Natural killer cell (primary cell): ENCODE measurements around the gene PIH1D1. TPM values are rescaled to one million over a fixed set of nuclear protein-coding genes. Genes with fewer than 3 reads are reported as not detected.
A peak's percentile ranks its signal among the peaks of the same experiment; 100 is the strongest.

ENCODE experiments used
- ATAC-seq, 3 donors: fragments of 150-1000 bp in 2 of 3; fragments of 200-7000 bp in 1 of 3; cut with Tn5 transposase; 1 replicate in 1 of 3; 2 replicates in 2 of 3; pipeline ENCODE4 v1.10.0; 2021; ENCODE audit warnings: mild to moderate bottlenecking in 2 of 3, moderate library complexity in 2 of 3
- DNase-seq, 2 donors: peaks; one replicate each; pipeline versions ENCODE4 v3.0.0 to v3.0.0-alpha.2; 2013 to 2021; ENCODE audit warnings: mixed read lengths in 1 of 2
- H3K27ac ChIP-seq: one replicate; pipeline ENCODE4 v1.5.1; 2013; ENCODE audit warnings: mild to moderate bottlenecking, low read length
- H3K27me3 ChIP-seq: one replicate; pipeline ENCODE4 v1.6.1; 2013; ENCODE audit warnings: low read length; ENCODE audit not compliant: control insufficient read depth, insufficient read depth
- H3K36me3 ChIP-seq: one replicate; pipeline ENCODE4 v1.6.1; 2013; ENCODE audit warnings: low read length; ENCODE audit not compliant: control insufficient read depth, insufficient read depth
- H3K4me1 ChIP-seq: one replicate; pipeline ENCODE4 v1.6.1; 2013; ENCODE audit warnings: low read length; ENCODE audit not compliant: control insufficient read depth, insufficient read depth
- H3K4me3 ChIP-seq: one replicate; pipeline ENCODE4 v1.5.1; 2013; ENCODE audit warnings: low read length
- H3K9me3 ChIP-seq: one replicate; pipeline ENCODE4 v1.6.1; 2013; ENCODE audit warnings: low read length; ENCODE audit not compliant: control insufficient read depth, insufficient read depth
- H3K27ac Mint-ChIP-seq, 2 donors: one replicate each; pipeline ENCODE4 v1.8.0; 2022; ENCODE audit warnings: mild to moderate bottlenecking in 2 of 2, mixed read lengths in 2 of 2, moderate library complexity in 1 of 2
- H3K27me3 Mint-ChIP-seq, 2 donors: one replicate each; pipeline ENCODE4 v1.8.0; 2022; ENCODE audit warnings: low read depth in 2 of 2, mixed read lengths in 2 of 2
- H3K36me3 Mint-ChIP-seq: one replicate; pipeline ENCODE4 v1.8.0; 2022; ENCODE audit warnings: mixed read lengths
- H3K4me1 Mint-ChIP-seq, 2 donors: one replicate each; pipeline ENCODE4 v1.8.0; 2022; ENCODE audit warnings: mixed read lengths in 2 of 2
- H3K4me3 Mint-ChIP-seq: one replicate; pipeline ENCODE4 v1.8.0; 2022; ENCODE audit warnings: mild to moderate bottlenecking, moderate library complexity, mixed read lengths
- H3K9me3 Mint-ChIP-seq, 2 donors: one replicate each; pipeline ENCODE4 v1.8.0; 2022; ENCODE audit warnings: mixed read lengths in 2 of 2
- WGBS: methylation state at CpG from one replicate; pipeline ENCODE4 v1.1.7; 2013; ENCODE audit warnings: missing lambda C conversion rate; ENCODE audit not compliant: insufficient coverage; 5-methylcytosine and 5-hydroxymethylcytosine counted together
- intact Hi-C: fragments of 100-400 bp; cut with micrococcal nuclease; formaldehyde crosslinking; loops from one replicate; pipeline ENCODE4 v1.14.2; 2022
- total RNA-seq, 4 donors: library from RNA; stranded (reverse); fragments of 120-200 nt in 1 of 4; gene quantifications; one replicate each; pipeline versions ENCODE4 v1.2.3 to v1.2.4, GENCODE V29; 2013 to 2022
- TF ChIP-seq, protein P1 (sequence below): fragments of 200-600 bp; IDR thresholded peaks from one replicate; pipeline ENCODE4 v1.8.0; 2022; ENCODE audit warnings: antibody characterized with exemption

The PIH1D1 gene
- total RNA-seq, 3 donors from 2014 or later (not counting 1 experiment from before 2014, with no cell fraction given) = 112 to 149 (median 138) TPM

DNA sequence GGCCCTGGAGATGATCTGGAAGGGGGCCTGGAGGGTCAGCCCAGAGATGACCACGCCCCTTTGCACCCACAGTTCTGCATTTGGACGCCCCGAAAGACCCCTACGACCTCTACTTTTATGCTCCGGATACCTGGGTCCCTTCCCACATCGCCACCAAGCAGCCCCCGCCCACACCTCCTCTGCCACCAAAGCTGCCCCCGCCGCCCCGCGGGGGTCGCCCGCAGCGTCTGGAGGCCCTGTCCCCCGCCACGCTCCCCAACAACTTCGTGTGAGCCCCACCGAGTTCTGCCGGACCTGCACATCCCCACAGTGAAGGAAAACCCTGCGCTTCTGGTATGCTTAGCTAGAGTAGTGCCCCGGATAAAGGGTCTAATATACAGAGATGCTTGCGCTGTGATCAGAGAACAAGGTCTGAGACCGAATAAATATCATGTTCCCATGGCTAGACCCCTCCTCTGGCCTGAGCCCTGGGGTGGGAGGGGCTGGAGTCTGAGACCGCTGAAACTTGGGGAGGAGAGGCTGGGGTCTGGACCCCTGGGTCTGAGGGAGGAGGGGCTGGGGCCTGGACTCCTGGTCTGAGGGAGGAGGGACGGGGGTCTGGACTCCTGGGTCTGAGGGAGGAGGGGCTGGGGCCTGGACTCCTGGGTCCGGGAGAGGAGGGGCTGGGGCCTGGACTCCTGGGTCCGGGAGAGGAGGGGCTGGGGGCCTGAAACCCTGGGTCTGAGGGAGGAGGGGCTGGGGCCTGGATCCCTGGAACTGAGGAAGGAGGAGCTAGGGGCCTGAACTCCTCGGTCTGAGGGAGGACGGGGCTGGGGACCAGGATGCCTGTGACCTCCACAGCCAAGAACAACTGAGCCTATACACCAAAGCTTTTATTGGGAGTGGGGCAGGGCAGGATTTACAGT lies 22.8 kb downstream of the PIH1D1 start:
- Histone ChIP-seq H3K9me3 (no peaks in the 10 kb centered on the region), H3K4me1 (peaks cover 51% of the 10 kb centered on the region), H3K27me3 (peaks cover 85% of the 10 kb centered on the region), H3K4me3 (no peak overlapping the region), H3K36me3 (no peaks in the 10 kb centered on the region), H3K27ac (no peak overlapping the region)
- H3K36me3 Mint-ChIP-seq = no peaks in the 10 kb centered on the region
- peak overlapping the region; percentile 49 for H3K4me3 Mint-ChIP-seq
- H3K4me1 Mint-ChIP-seq = peaks cover 40 to 51% of the 10 kb centered on the region in 2 donors
- H3K27me3 Mint-ChIP-seq = peaks cover 83% of the 10 kb centered on the region in 2 donors
- TF ChIP-seq, protein P1, sequence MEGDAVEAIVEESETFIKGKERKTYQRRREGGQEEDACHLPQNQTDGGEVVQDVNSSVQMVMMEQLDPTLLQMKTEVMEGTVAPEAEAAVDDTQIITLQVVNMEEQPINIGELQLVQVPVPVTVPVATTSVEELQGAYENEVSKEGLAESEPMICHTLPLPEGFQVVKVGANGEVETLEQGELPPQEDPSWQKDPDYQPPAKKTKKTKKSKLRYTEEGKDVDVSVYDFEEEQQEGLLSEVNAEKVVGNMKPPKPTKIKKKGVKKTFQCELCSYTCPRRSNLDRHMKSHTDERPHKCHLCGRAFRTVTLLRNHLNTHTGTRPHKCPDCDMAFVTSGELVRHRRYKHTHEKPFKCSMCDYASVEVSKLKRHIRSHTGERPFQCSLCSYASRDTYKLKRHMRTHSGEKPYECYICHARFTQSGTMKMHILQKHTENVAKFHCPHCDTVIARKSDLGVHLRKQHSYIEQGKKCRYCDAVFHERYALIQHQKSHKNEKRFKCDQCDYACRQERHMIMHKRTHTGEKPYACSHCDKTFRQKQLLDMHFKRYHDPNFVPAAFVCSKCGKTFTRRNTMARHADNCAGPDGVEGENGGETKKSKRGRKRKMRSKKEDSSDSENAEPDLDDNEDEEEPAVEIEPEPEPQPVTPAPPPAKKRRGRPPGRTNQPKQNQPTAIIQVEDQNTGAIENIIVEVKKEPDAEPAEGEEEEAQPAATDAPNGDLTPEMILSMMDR = no peak
- intact Hi-C loops = no loop called here
- ATAC-seq (no peak), DNase-seq (no peak)
- WGBS = 22% methylated on average over 29 of the region's 29 CpGs
- H3K9me3 Mint-ChIP-seq = no peaks in the 10 kb centered on the region
- H3K27ac Mint-ChIP-seq = no peak overlapping the region

DNA sequence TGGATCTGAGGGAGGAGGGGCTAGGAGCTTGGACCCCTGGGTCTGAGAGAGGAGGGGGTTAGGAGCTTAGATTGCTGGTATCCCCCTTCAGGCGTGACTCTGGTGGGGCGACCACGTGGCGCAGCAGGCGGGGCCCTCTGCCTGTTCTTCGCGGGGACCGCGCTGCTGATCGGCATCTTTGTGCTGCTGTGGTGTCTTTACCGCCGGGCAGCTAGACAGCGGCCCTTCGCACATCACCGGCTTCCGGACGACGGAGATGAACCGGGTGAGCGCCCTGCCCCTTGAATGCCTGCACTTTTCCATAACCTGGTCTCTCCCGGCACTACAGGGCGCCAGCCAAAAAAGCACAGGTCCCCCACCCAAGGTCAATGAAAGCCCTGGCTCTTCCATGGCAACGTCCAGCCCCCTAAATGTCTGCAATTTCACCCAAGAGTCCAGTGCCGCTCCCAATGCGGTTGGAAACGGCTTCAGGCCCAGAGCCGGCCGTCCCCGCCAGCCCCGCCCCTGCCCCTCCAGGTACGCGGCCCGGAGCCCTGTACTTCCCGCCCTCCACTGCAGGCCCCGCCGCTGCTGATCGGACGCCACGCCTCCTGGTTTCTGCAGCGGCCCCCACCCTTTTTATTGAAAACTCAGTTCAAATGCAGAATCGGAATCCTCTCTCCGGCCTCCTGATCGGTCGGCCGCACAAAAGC lies 23.6 kb downstream of the PIH1D1 start:
- Histone ChIP-seq H3K27ac (no peak overlapping the region), H3K36me3 (no peaks in the 10 kb centered on the region), H3K4me1 (peaks cover 52% of the 10 kb centered on the region), H3K9me3 (no peaks in the 10 kb centered on the region), H3K27me3 (peaks cover 84% of the 10 kb centered on the region), H3K4me3 (no peak overlapping the region)
- 2% methylated on average over 45 of the region's 45 CpGs for WGBS
- Mint-ChIP-seq H3K27me3 (peaks cover 82 to 84% of the 10 kb centered on the region in 2 donors), H3K4me1 (peaks cover 41 to 55% of the 10 kb centered on the region in 2 donors), H3K27ac (no peak overlapping the region), H3K9me3 (no peaks in the 10 kb centered on the region), H3K4me3 (peak overlapping the region; percentile 49), H3K36me3 (no peaks in the 10 kb centered on the region)
- TF ChIP-seq, protein P1 = no peak
- ATAC-seq = peak; percentile 38 to 75 (median 58)
- peak in 1 of 2 donors; percentile 54 for DNase-seq
- intact Hi-C loops = no loop called here

DNA sequence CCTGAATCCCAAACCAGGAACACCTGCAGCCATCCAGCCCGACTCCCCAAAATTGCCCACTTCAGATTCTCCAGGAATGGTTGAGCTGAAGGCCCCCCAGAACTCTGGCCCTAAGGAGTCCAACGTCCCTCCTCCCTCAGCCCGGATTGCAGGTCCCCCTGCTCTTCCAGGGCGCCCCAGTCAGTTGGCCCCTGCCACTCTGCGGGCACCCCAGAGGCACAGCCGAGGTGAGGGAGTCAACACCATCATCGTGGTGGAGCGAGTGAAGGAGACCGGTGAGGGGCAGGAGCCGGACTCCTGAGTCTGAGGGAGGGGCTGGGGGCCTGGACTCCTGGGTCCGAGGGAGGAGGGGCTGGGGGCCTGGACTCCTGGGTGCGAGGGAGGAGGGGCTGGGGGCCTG lies 24.3 kb downstream of the PIH1D1 start:
- WGBS = 51% methylated on average over 12 of the region's 12 CpGs
- ATAC-seq (no peak), DNase-seq (no peak)
- intact Hi-C loops = no loop called here
- Mint-ChIP-seq H3K27me3 (peaks cover 83 to 87% of the 10 kb centered on the region in 2 donors), H3K36me3 (no peaks in the 10 kb centered on the region), H3K4me1 (peaks cover 47 to 60% of the 10 kb centered on the region in 2 donors), H3K27ac (no peak overlapping the region), H3K9me3 (no peaks in the 10 kb centered on the region), H3K4me3 (no peak overlapping the region)
- TF ChIP-seq, protein P1 = no peak
- Histone ChIP-seq H3K4me3 (no peak overlapping the region), H3K4me1 (peaks cover 53% of the 10 kb centered on the region), H3K27me3 (peaks cover 83% of the 10 kb centered on the region), H3K27ac (no peak overlapping the region), H3K36me3 (no peaks in the 10 kb centered on the region), H3K9me3 (no peaks in the 10 kb centered on the region)
